Jurkat, Clone E6-1 (cell line): ENCODE data around the gene TMPRSS5.
"Not testable (repeated sequence)": the region's sequence is repeated elsewhere in the genome, so short reads cannot be mapped to it uniquely, and the experiment has no call there.

Experiments used
- DNase-seq: peaks from one replicate; pipeline ENCODE4 v3.0.0-alpha.2; 2011; ENCODE audit warnings: low read depth, low spot score
- H3K4me3 ChIP-seq: 2 replicates; pipeline ENCODE4 v1.5.1; 2011; ENCODE audit warnings: mild to moderate bottlenecking, low read length, control low read depth, moderate library complexity

The TMPRSS5 gene

DNA sequence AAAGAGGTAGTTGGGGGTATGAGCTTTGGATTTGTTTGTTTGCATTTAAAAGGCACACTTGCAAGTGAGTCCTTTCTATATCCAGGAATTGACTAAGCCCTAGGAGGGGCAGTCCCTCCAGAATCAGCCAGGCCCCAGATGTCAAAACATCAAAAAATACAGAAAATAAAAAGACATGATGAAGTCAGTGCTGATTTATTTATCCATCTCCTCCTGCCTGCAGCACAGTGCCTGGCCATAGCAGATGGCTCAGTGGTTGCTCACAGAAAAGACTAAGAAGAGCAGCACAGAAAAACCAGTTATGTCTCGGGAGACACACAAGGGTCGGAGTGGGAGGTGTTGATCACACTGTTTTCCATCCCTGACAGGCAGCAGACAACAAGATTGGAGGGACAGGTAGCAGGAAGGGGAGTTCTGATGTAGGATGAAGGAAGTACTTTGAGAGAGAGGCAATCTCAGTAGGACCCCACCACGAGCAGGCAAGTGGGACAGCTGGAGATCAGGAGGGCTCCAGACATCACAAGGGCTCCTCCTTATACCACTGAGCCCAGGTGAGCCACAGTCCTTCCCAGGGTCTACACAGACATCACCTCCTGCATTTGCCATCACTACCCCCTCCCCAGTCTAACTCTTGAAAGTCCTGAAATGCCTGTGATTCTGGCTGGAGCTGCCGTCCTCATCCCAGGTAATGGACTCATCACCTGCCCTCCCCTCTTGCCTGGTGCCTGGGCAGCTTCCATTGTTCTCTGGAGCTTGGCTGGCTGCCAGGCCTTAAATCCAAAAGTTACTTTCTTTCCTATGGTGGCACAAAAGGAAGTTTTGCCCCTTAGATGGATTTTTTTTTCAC lies 32.3 kb downstream of the TMPRSS5 start:
- H3K4me3 ChIP-seq, result no peak overlapping the region
- DNase-seq, result no peak

- not testable (repeated sequence) for H3K4me3 ChIP-seq, DNase-seq
These were observed 34.2 kb downstream of the TMPRSS5 start for GRCh38 chr11:113671914-113672313.

DNA sequence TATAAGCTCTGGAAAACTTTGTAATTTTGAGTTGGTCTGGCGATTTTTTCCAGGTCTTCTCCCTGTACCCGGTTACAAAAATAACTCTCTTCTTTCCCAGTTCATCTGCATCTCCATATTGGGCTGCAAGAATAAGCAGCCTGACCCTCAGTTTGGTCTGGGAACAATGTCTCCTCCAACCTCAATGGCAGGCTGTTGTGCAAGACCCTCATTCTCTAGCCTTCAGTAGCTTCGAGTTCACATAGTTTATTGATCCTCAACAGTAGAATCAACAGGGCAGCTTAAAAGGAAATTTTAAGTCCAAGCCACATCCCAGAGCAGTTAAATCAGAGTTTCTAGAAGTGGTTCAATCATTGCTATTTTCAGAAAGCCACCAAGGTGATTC lies 35.3 kb downstream of the TMPRSS5 start:
- H3K4me3 ChIP-seq, result no peak overlapping the region
- DNase-seq, result no peak

GRCh38 chr11:113670149-113670830 lies 35.8 kb downstream of the TMPRSS5 start:
- no peak for DNase-seq

GRCh38 chr11:113668255-113668654 lies 37.9 kb downstream of the TMPRSS5 start:
- DNase-seq, result no peak
- no peak overlapping the region for H3K4me3 ChIP-seq

More at GRCh38 chr11:113670149-113670830, 35.8 kb downstream of the TMPRSS5 start:
- H3K4me3 ChIP-seq, result no peak overlapping the region

GRCh38 chr11:113667801-113668200 lies 38.3 kb downstream of the TMPRSS5 start:
- DNase-seq, result no peak
- H3K4me3 ChIP-seq, result no peak overlapping the region

DNA sequence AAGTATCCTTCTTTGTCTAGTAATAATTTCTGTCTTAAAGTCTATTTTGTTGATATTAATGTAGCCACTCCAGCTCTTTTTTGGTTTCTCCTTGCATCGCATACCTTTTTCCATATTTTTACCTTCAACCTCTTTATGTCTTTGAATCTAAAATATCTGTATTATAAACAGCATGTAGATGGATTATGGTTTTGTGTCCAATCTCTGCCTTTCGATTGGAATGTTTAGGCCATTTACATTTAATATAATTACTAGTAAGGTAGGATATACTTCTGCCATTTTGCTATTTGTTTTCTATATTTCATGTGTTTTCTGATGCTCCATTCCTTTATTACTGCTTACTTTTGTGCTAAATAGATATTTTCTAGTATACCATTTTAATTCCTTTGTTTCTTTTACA lies 39.5 kb downstream of the TMPRSS5 start:
- H3K4me3 ChIP-seq, result no peak overlapping the region
- no peak for DNase-seq

- H3K4me3 ChIP-seq, result no peak overlapping the region
- no peak for DNase-seq
These were observed 41.0 kb downstream of the TMPRSS5 start for GRCh38 chr11:113664981-113665710.

DNA sequence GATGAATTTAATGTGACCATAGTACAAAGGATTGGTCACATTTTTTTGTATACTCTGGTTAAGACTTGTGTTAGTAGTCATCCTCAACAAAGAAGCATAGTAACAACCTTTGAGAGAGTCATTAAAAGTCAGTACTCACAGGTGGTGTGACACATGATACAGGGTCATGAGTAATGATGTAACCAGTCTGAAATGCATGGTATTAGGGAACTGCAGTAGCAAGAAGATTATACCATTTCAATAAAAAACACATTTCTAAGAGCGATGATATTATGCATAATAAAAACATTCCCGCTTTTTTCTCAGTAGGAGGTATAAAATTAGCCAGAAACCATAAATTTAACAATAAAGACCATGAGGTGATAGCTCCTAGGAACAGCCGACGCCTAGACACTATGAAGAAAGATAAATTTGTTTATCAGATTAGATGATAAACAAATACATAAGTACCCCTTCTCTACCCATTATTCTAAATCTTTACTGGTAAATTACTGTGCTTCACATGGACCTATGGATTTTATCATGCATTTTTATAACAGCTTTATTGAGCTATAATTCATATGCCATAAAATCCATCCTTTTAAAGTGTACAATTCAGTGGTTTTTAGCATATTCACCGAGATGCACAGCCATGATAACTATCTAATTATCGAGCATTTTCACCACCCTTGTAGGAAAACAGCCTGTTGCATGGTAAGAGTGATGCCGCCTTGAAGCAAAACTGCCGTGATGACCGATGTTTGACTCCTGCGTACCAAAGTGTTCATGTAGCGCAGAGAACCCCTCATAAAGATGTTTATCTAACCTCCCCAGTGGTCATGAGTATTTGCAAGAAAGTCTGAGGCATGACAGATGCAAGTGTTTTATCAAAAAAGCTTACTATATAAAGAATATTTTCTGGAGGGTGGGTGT lies 41.8 kb downstream of the TMPRSS5 start:
- no peak overlapping the region for H3K4me3 ChIP-seq
- no peak for DNase-seq

- no peak overlapping the region for H3K4me3 ChIP-seq
- no peak for DNase-seq
These were observed 42.5 kb downstream of the TMPRSS5 start for GRCh38 chr11:113663567-113663966.

GRCh38 chr11:113655771-113656170 lies 50.3 kb downstream of the TMPRSS5 start:
- DNase-seq, result no peak
- H3K4me3 ChIP-seq, result no peak overlapping the region

DNA sequence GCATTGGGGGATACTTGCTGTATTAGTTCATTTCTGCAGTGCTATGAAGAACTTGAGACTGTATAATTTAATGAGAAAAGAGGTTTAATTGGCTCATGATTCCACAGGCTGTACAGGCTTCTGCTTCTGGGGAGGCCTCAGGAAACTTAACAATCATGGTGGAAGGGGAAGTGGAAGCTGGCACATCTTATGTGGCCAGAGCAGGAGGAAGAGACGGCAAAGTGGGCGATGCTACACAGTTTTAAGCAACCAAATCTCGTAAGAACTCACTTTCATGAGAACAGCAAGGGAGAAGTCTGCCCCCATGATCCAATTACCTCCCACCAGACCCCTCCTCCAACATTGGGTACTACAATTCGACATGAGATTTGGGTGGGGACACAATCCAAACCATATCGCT lies 55.1 kb downstream of the TMPRSS5 start:
- no peak for DNase-seq

DNA sequence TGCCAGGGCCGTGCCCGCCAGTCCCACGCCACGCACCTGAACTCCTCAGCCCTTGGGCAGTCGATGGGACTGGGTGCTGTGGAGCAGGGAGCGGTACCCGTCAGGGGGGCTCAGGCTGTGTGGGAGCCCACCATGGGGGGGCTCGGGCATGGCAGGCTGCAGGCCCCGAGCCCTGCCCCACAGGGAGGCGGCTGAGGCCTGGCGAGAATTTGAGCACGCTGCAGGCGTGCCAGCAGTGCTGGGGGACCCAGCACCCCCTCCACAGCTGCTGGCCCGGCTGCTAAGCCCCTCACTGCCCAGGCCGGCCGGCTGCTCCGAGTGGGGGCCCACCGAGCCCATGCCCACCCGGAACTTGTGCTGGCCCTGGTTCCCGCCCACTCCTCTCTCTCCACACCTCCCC lies 56.8 kb downstream of the TMPRSS5 start:
- no peak for DNase-seq
- H3K4me3 ChIP-seq, result no peak overlapping the region

More for the DNA sequence above, 55.1 kb downstream of the TMPRSS5 start:
- H3K4me3 ChIP-seq, result no peak overlapping the region

GRCh38 chr11:113647856-113648255 lies 58.3 kb downstream of the TMPRSS5 start:
- DNase-seq, result no peak

GRCh38 chr11:113647108-113647507 lies 59.0 kb downstream of the TMPRSS5 start:
- no peak overlapping the region for H3K4me3 ChIP-seq
- DNase-seq, result no peak

More at GRCh38 chr11:113647856-113648255, 58.3 kb downstream of the TMPRSS5 start:
- no peak overlapping the region for H3K4me3 ChIP-seq

DNA sequence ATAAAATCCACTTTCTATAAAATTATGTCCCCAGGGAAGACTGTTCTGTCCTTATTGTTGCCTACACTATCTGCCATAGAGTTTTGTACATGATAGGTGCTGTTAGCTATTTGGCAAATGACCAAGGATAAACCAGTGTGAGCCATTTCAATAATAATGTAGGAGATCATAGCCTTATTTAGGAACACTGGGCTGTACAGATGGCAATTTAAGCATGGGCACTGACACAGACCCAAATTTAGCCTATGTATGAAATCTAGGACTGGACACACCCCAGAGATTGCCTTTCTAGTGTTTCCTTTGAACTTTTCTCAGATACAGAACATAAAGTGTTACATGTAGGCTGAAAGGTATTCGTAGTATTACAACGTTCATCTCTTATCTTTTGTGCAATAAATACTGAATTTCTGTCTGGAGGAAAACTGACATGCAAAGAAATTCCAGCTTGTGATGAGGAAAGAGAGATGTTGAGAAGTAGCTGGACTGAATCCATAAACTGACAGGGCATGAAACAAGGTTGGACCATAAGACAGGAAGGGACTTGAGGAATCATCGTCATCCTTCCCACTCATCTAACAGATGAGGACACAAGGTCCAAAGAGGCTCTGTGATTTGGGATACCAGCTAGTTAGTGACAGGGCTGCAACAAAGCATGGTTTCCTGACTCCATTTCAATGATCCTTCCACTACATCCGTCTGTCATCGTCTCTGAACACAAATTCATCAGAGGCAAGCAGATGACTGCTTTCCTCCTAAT lies 60.3 kb downstream of the TMPRSS5 start:
- no peak overlapping the region for H3K4me3 ChIP-seq
- no peak for DNase-seq

DNA sequence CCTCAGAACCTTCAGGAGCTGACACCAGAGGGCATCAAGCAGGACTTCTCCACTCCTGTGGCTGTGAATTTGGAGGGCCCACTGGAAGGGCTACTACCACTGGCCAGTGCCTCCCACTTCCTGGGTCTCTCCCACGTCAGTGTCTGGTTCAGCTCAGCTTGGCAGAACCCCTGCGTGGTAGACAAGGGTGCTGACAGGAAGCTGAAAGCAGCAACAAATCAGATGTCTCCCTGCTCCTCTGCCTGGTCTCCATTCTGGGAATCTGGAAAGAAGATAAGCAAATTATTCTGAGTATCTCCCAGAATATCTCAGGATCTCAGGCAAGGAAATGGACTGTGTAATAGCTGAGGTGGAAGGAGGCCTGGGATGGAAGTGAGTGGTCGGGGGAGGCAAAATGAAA lies 61.5 kb downstream of the TMPRSS5 start:
- no peak for DNase-seq
- no peak overlapping the region for H3K4me3 ChIP-seq

DNA sequence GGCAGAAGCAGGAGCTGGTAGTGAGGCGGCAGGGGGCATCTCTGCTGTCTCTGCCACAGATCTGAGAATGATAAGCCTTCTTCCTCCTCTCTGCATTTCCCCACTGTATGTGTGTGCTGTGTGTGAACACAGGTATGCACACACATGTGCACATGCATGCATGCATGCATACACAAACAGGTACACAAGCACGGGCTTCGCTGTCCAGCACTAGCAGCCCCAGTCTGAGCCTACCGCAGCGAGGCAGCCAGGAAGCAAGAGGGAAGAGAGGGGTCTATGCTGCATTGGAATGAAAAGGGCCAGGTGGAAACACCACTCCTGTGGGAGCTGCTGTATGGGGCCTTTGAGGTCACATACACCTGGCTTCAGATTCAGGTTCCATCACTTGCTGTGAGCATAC lies 62.4 kb downstream of the TMPRSS5 start:
- DNase-seq, result no peak
- no peak overlapping the region for H3K4me3 ChIP-seq
